Trophoblast cell (in vitro differentiated cells and primary cell): ENCODE data around the gene SPAG16.

Experiments
- DNase-seq, 2 donors: peaks; one replicate each; pipeline ENCODE4 v3.0.0-alpha.2; 2016
- H2AFZ ChIP-seq: 2 replicates; pipeline ENCODE4 v1.6.1; 2013; ENCODE audit warnings: low read length, moderate library complexity, mild to moderate bottlenecking; ENCODE audit not compliant: insufficient read depth, poor library complexity
- H2AK5ac ChIP-seq: 2 replicates; pipeline ENCODE4 v1.6.1; 2013; ENCODE audit warnings: mild to moderate bottlenecking, low read length
- H2BK120ac ChIP-seq: 2 replicates; pipeline ENCODE4 v1.6.1; 2013; ENCODE audit warnings: low read length, mild to moderate bottlenecking, moderate library complexity; ENCODE audit not compliant: insufficient read depth, poor library complexity
- H2BK12ac ChIP-seq: 2 replicates; pipeline ENCODE4 v1.6.1; 2013; ENCODE audit warnings: mild to moderate bottlenecking, low read length, moderate library complexity
- H2BK5ac ChIP-seq: 2 replicates; pipeline ENCODE4 v1.6.1; 2013; ENCODE audit warnings: low read length, low read depth, moderate library complexity, mild to moderate bottlenecking; ENCODE audit not compliant: poor library complexity
- H3K14ac ChIP-seq: 2 replicates; pipeline ENCODE4 v1.6.1; 2013; ENCODE audit warnings: mild to moderate bottlenecking, low read length
- H3K18ac ChIP-seq: 2 replicates; pipeline ENCODE4 v1.6.1; 2013; ENCODE audit warnings: mild to moderate bottlenecking, low read length
- H3K23ac ChIP-seq: 2 replicates; pipeline ENCODE4 v1.6.1; 2013; ENCODE audit warnings: low read length
- H3K27ac ChIP-seq: 2 replicates; pipeline ENCODE4 v1.5.1; 2013; ENCODE audit warnings: low read depth, mild to moderate bottlenecking, inconsistent platforms, low read length, moderate library complexity
- H3K27me3 ChIP-seq: 2 replicates; pipeline ENCODE4 v1.6.1; 2013; ENCODE audit warnings: inconsistent platforms, mild to moderate bottlenecking, low read length, moderate library complexity; ENCODE audit not compliant: insufficient read depth
- H3K36me3 ChIP-seq, 2 experiments: 1 replicate in 1 of 2; 2 replicates in 1 of 2; pipeline ENCODE4 v1.6.1; 2013; ENCODE audit warnings: low read length in 2 of 2, mild to moderate bottlenecking in 2 of 2, moderate library complexity in 1 of 2; ENCODE audit not compliant: insufficient read depth in 2 of 2, control insufficient read depth in 1 of 2
- H3K4ac ChIP-seq: 2 replicates; pipeline ENCODE4 v1.6.1; 2013; ENCODE audit warnings: low read depth, mild to moderate bottlenecking, low read length, moderate library complexity
- H3K4me1 ChIP-seq, 2 experiments: 1 replicate in 1 of 2; 2 replicates in 1 of 2; pipeline ENCODE4 v1.6.1; 2013; ENCODE audit warnings: low read length in 2 of 2, mild to moderate bottlenecking in 2 of 2, moderate library complexity in 1 of 2; ENCODE audit not compliant: insufficient read depth in 2 of 2, control insufficient read depth in 1 of 2
- H3K4me2 ChIP-seq: 2 replicates; pipeline ENCODE4 v1.6.1; 2013; ENCODE audit warnings: inconsistent platforms, mild to moderate bottlenecking, low read length, moderate library complexity
- H3K4me3 ChIP-seq: 2 replicates; pipeline ENCODE4 v1.5.1; 2013; ENCODE audit warnings: mild to moderate bottlenecking, low read depth, low read length, inconsistent platforms
- H3K79me1 ChIP-seq: one replicate; pipeline ENCODE4 v1.6.1; 2013; ENCODE audit warnings: low read length
- H3K79me2 ChIP-seq: 2 replicates; pipeline ENCODE4 v1.6.1; 2013; ENCODE audit warnings: low read length, mild to moderate bottlenecking; ENCODE audit not compliant: control insufficient read depth, insufficient read depth, poor library complexity
- H3K9ac ChIP-seq: 2 replicates; pipeline ENCODE4 v1.6.1; 2013; ENCODE audit warnings: mild to moderate bottlenecking, low read length
- H3K9me3 ChIP-seq: 2 replicates; pipeline ENCODE4 v1.6.1; 2013; ENCODE audit warnings: low read depth, mild to moderate bottlenecking, control low read depth, inconsistent platforms, low read length; ENCODE audit not compliant: insufficient read depth
- H4K12ac ChIP-seq: 2 replicates; pipeline ENCODE4 v1.6.1; 2013; ENCODE audit warnings: low read depth, mild to moderate bottlenecking, low read length, moderate library complexity
- H4K8ac ChIP-seq: 2 replicates; pipeline ENCODE4 v1.6.1; 2013; ENCODE audit warnings: low read depth, mild to moderate bottlenecking, low read length, moderate library complexity
- H4K91ac ChIP-seq: one replicate; pipeline ENCODE4 v1.6.1; 2013; ENCODE audit warnings: low read depth, mild to moderate bottlenecking, low read length, moderate library complexity
- WGBS: extraction: QIAGEN DNeasy Blood & Tissue Kit; methylation state at CpG from one replicate; pipeline ENCODE4 v1.1.7; 2013; ENCODE audit warnings: missing lambda C conversion rate; ENCODE audit not compliant: insufficient read length, insufficient coverage; ENCODE audit errors: extremely low coverage; 5-methylcytosine and 5-hydroxymethylcytosine counted together

Gene SPAG16

GRCh38 chr2:213751446-213751845 is 467.2 kb downstream of the SPAG16 start:
- H3K36me3 ChIP-seq = no peaks in the 10 kb centered on the region
- WGBS = no CpG with 5 or more reads among the region's 6 CpGs
- H3K79me2 ChIP-seq = no peaks in the 10 kb centered on the region
- no peak overlapping the region for H3K18ac ChIP-seq
- H3K27ac ChIP-seq = no peak overlapping the region
- no peak overlapping the region for H4K91ac ChIP-seq
- H3K9me3 ChIP-seq = no peaks in the 10 kb centered on the region
- no peak overlapping the region for H3K4me3 ChIP-seq
- no peak overlapping the region for H3K4me2 ChIP-seq
- H3K23ac ChIP-seq = no peak overlapping the region
- H2BK5ac ChIP-seq = no peak overlapping the region
- H2AFZ ChIP-seq = no peak overlapping the region
- no peak overlapping the region for H3K14ac ChIP-seq
- H4K12ac ChIP-seq = no peak overlapping the region
- H2BK12ac ChIP-seq = no peak overlapping the region
- H3K27me3 ChIP-seq = no peaks in the 10 kb centered on the region
- no peak overlapping the region for H3K9ac ChIP-seq
- no peaks in the 10 kb centered on the region for H3K4me1 ChIP-seq
- no peak overlapping the region for H3K4ac ChIP-seq
- no peak overlapping the region for H2BK120ac ChIP-seq
- no peak for DNase-seq
- no peak overlapping the region for H2AK5ac ChIP-seq
- H4K8ac ChIP-seq = no peak overlapping the region
- H3K79me1 ChIP-seq = no peaks in the 10 kb centered on the region

- H4K8ac ChIP-seq = no peak overlapping the region
- H2AK5ac ChIP-seq = no peak overlapping the region
- WGBS = no CpG with 5 or more reads among the region's 2 CpGs
- H2AFZ ChIP-seq = no peak overlapping the region
- no peaks in the 10 kb centered on the region for H3K79me1 ChIP-seq
- H4K12ac ChIP-seq = no peak overlapping the region
- H3K79me2 ChIP-seq = no peaks in the 10 kb centered on the region
- no peaks in the 10 kb centered on the region for H3K4me1 ChIP-seq
- no peak overlapping the region for H3K14ac ChIP-seq
- no peaks in the 10 kb centered on the region for H3K36me3 ChIP-seq
- no peak overlapping the region for H3K18ac ChIP-seq
- no peak overlapping the region for H2BK12ac ChIP-seq
- H3K4me3 ChIP-seq = no peak overlapping the region
- no peak overlapping the region for H3K4me2 ChIP-seq
- no peak overlapping the region for H2BK120ac ChIP-seq
- DNase-seq = no peak
- H3K9me3 ChIP-seq = no peaks in the 10 kb centered on the region
- no peak overlapping the region for H3K27ac ChIP-seq
- H3K23ac ChIP-seq = no peak overlapping the region
- H3K4ac ChIP-seq = no peak overlapping the region
- no peak overlapping the region for H2BK5ac ChIP-seq
- no peak overlapping the region for H4K91ac ChIP-seq
- no peak overlapping the region for H3K9ac ChIP-seq
- no peaks in the 10 kb centered on the region for H3K27me3 ChIP-seq
Observed at GRCh38 chr2:213752575-213752974, 468.3 kb downstream of the SPAG16 start.

- H3K4me3 ChIP-seq = no peak overlapping the region
- H4K12ac ChIP-seq = no peak overlapping the region
- H3K18ac ChIP-seq = no peak overlapping the region
- no peak overlapping the region for H3K27ac ChIP-seq
- H3K4me1 ChIP-seq = no peaks in the 10 kb centered on the region
- no peak overlapping the region for H3K9ac ChIP-seq
- no peak overlapping the region for H2BK5ac ChIP-seq
- no peak overlapping the region for H2BK12ac ChIP-seq
- H3K9me3 ChIP-seq = no peaks in the 10 kb centered on the region
- H3K23ac ChIP-seq = no peak overlapping the region
- no peak for DNase-seq
- no peaks in the 10 kb centered on the region for H3K36me3 ChIP-seq
- no peak overlapping the region for H2AFZ ChIP-seq
- WGBS = no CpG with 5 or more reads among the region's 3 CpGs
- H3K14ac ChIP-seq = no peak overlapping the region
- H3K79me2 ChIP-seq = no peaks in the 10 kb centered on the region
- H4K91ac ChIP-seq = no peak overlapping the region
- H3K27me3 ChIP-seq = no peaks in the 10 kb centered on the region
- no peak overlapping the region for H2BK120ac ChIP-seq
- no peak overlapping the region for H2AK5ac ChIP-seq
- no peak overlapping the region for H3K4me2 ChIP-seq
- H4K8ac ChIP-seq = no peak overlapping the region
- H3K79me1 ChIP-seq = no peaks in the 10 kb centered on the region
- no peak overlapping the region for H3K4ac ChIP-seq
Observed at GRCh38 chr2:213757525-213757924, 473.3 kb downstream of the SPAG16 start.

- Histone ChIP-seq H3K79me2 (no peaks in the 10 kb centered on the region), H3K27ac (no peak overlapping the region), H3K9me3 (no peaks in the 10 kb centered on the region), H4K8ac (no peak overlapping the region), H3K36me3 (no peaks in the 10 kb centered on the region), H3K27me3 (no peaks in the 10 kb centered on the region), H4K12ac (no peak overlapping the region), H3K4ac (no peak overlapping the region), H3K4me2 (no peak overlapping the region), H2BK5ac (no peak overlapping the region), H2BK12ac (no peak overlapping the region), H2BK120ac (no peak overlapping the region), H2AK5ac (no peak overlapping the region), H3K79me1 (peaks cover 2% of the 10 kb centered on the region), H3K4me3 (no peak overlapping the region), H3K14ac (no peak overlapping the region), H2AFZ (no peak overlapping the region), H3K18ac (no peak overlapping the region), H3K9ac (no peak overlapping the region), H3K4me1 (peaks cover 0 to 8% of the 10 kb centered on the region in 2 experiments), H3K23ac (no peak overlapping the region), H4K91ac (no peak overlapping the region)
- no peak for DNase-seq
- no CpG with 5 or more reads among the region's 1 CpG for WGBS
Observed at GRCh38 chr2:213763354-213763753, 479.1 kb downstream of the SPAG16 start.
